HEK293T (cell line): ENCODE measurements around the gene VAT1.

Source experiments
- FOXK2 ChIP-seq: fragments of 450-650 bp; IDR thresholded peaks from 2 replicates; pipeline ENCODE4 v1.6.1; 2016; ENCODE audit warnings: mild to moderate bottlenecking
- NFRKB ChIP-seq: fragments of 450-650 bp; IDR thresholded peaks from 2 replicates; pipeline ENCODE4 v1.6.1; 2016; ENCODE audit warnings: mild to moderate bottlenecking, moderate library complexity

- TF ChIP-seq NFRKB (no peak), FOXK2 (no peak)
Measured at GRCh38 chr17:42982266-42982665, 39.9 kb downstream of the VAT1 start.
